ENCODE measurements around the gene SKA2.

Gene SKA2

DNA sequence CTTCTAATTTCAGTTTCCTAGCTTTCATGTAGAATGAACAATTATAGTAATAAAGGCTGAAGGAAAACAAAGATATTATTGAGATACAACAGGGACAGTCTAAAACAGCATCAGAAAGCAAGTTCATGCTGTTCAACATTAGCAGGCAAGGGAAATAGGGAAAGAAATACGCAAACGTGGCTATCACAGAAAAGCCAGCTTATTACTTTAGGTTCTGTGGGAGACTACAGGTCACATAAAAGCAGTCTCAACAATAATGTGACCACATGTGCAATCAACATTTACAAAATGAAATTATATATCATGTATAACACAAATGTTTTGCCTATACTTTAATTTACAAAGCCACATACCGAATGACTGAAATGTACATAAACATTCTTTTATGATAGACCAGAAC, 43.4 kb downstream of the SKA2 start:
- Histone ChIP-seq H3K27me3 (ENCODE audit: insufficient read depth, low read length) (no peaks in the 10 kb centered on the region), H3K27ac (ENCODE audit: low read length) (no peak overlapping the region), H3K9me3 (ENCODE audit: insufficient read depth, low read depth, low read length) (no peaks in the 10 kb centered on the region), H3K4me1 (ENCODE audit: insufficient read depth, low read length) (no peaks in the 10 kb centered on the region), H3K4me3 (ENCODE audit: low read length) (no peak overlapping the region), H3K36me3 (ENCODE audit: insufficient read depth, low read depth, low read length) (peaks cover 42% of the 10 kb centered on the region), H3K9ac (ENCODE audit: low read depth, low read length) (no peak overlapping the region)

GRCh38 chr17:59110973-59111372, 44.0 kb downstream of the SKA2 start:
- peaks cover 42% of the 10 kb centered on the region for H3K36me3 ChIP-seq (ENCODE audit: insufficient read depth, low read depth, low read length)
- no peaks in the 10 kb centered on the region for H3K27me3 ChIP-seq (ENCODE audit: insufficient read depth, low read length)
- no peaks in the 10 kb centered on the region for H3K9me3 ChIP-seq (ENCODE audit: insufficient read depth, low read depth, low read length)

GRCh38 chr17:59108400-59109102, 46.4 kb downstream of the SKA2 start:
- Histone ChIP-seq H3K9me3 (ENCODE audit: insufficient read depth, low read depth, low read length) (no peaks in the 10 kb centered on the region), H3K27me3 (ENCODE audit: insufficient read depth, low read length) (no peaks in the 10 kb centered on the region), H3K27ac (ENCODE audit: low read length) (no peak overlapping the region), H3K36me3 (ENCODE audit: insufficient read depth, low read depth, low read length) (peaks cover 33% of the 10 kb centered on the region), H3K4me1 (ENCODE audit: insufficient read depth, low read length) (no peaks in the 10 kb centered on the region), H3K4me3 (ENCODE audit: low read length) (peak overlapping the region; percentile 27; the same call in 1 of the 2 replicates), H3K9ac (ENCODE audit: low read depth, low read length) (no peak overlapping the region)

More at GRCh38 chr17:59110973-59111372, 44.0 kb downstream of the SKA2 start:
- H3K4me3 ChIP-seq (ENCODE audit: low read length) = no peak overlapping the region
- no peaks in the 10 kb centered on the region for H3K4me1 ChIP-seq (ENCODE audit: insufficient read depth, low read length)
- no peak overlapping the region for H3K27ac ChIP-seq (ENCODE audit: low read length)
- H3K9ac ChIP-seq (ENCODE audit: low read depth, low read length) = no peak overlapping the region

GRCh38 chr17:59107306-59107670, 47.7 kb downstream of the SKA2 start:
- Histone ChIP-seq H3K9ac (ENCODE audit: low read depth, low read length) (peak overlapping the region; percentile 89), H3K4me1 (ENCODE audit: insufficient read depth, low read length) (no peaks in the 10 kb centered on the region), H3K4me3 (ENCODE audit: low read length) (peak overlapping the region; percentile 98), H3K27me3 (ENCODE audit: insufficient read depth, low read length) (no peaks in the 10 kb centered on the region), H3K27ac (ENCODE audit: low read length) (peak overlapping the region; percentile 6), H3K36me3 (ENCODE audit: insufficient read depth, low read depth, low read length) (peaks cover 37% of the 10 kb centered on the region), H3K9me3 (ENCODE audit: insufficient read depth, low read depth, low read length) (no peaks in the 10 kb centered on the region)

DNA sequence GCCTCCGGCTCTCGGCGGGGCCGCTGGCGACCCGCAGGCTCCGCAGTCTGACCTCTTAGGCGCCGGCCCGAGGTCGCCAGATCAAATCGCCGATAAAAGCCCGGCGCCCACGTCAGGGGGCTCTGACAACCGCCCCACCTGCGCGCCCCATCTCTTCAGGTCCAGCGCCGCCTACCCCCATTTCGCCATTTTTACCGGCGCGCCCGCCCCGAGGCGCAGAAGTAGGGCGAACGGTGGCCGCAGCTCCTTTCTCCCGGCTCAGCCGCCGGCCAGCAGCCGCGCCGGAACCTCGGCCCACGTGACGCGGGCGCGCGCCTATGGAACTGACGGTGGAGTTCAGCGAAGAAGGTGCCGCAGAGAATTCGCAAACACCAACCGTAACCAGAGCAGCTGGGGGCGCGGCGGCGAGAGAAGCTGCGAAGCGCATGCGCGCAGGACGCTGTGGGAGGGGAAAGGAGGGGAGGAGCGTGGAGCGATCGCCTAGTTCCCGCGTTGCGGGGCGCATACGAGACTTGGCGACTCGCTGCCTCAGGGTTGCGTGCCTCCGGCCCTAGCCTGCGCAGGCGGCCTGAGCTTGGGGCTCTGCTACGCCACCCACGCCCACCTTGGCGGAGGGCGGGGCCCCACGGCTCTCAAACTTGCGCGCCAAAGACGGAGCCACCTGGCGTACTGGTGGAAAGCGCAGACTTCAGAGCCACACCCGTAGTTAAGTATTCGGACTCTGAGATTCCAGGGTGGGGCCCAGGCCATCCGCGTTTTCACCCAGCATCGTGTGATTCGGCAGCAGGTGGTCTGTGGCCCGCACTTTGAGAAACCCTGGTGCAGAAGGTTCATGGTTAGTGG, 48.3 kb downstream of the SKA2 start, which contains the start of gene TRIM37:
TRIM37 (minus strand) TSS at position 418 of the 843 bp plus-strand sequence. CDS start 419 bp downstream, outside the sequence.
- peak within 1 kb of the TSS; percentile 98 for H3K4me3 ChIP-seq (ENCODE audit: low read length)
- H3K27me3 ChIP-seq (ENCODE audit: insufficient read depth, low read length) = no peaks in the 10 kb centered on the region
- H3K4me1 ChIP-seq (ENCODE audit: insufficient read depth, low read length) = no peaks in the 10 kb centered on the region
- peaks cover 36% of the 10 kb centered on the region for H3K36me3 ChIP-seq (ENCODE audit: insufficient read depth, low read depth, low read length)
- H3K27ac ChIP-seq (ENCODE audit: low read length) = peak within 1 kb of the TSS; percentile 6
- no peaks in the 10 kb centered on the region for H3K9me3 ChIP-seq (ENCODE audit: insufficient read depth, low read depth, low read length)
- peak within 1 kb of the TSS; percentile 90 for H3K9ac ChIP-seq (ENCODE audit: low read depth, low read length)

GRCh38 chr17:59105852-59106462, 49.0 kb downstream of the SKA2 start:
- H3K9ac ChIP-seq (ENCODE audit: low read depth, low read length) = peak overlapping the region; percentile 90
- H3K27ac ChIP-seq (ENCODE audit: low read length) = no peak overlapping the region
- H3K36me3 ChIP-seq (ENCODE audit: insufficient read depth, low read depth, low read length) = peaks cover 32% of the 10 kb centered on the region
- no peaks in the 10 kb centered on the region for H3K27me3 ChIP-seq (ENCODE audit: insufficient read depth, low read length)
- H3K4me3 ChIP-seq (ENCODE audit: low read length) = peak overlapping the region; percentile 98
- no peaks in the 10 kb centered on the region for H3K4me1 ChIP-seq (ENCODE audit: insufficient read depth, low read length)
- no peaks in the 10 kb centered on the region for H3K9me3 ChIP-seq (ENCODE audit: insufficient read depth, low read depth, low read length)

DNA sequence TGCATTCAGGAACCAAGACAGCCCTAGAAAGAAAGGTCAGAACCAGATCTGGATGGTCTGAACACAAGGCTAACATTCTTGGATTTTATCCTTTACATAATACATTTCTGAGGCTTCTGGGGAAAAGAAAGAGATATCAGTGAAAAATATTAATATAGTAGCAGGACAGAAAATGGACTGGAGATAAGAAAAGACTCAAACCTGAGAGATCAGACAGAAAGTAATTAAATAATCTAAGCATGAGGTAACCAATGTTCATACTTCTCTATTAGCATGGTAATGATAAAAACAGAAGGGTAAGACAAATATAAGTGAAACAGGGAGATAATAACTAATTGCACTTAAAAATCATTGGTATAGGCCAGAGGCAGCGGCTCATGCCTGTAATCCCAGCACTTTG, 53.8 kb downstream of the SKA2 start:
- Histone ChIP-seq H3K27me3 (ENCODE audit: insufficient read depth, low read length) (no peaks in the 10 kb centered on the region), H3K4me3 (ENCODE audit: low read length) (no peak overlapping the region), H3K27ac (ENCODE audit: low read length) (no peak overlapping the region), H3K9ac (ENCODE audit: low read depth, low read length) (no peak overlapping the region), H3K36me3 (ENCODE audit: insufficient read depth, low read depth, low read length) (peaks cover 48% of the 10 kb centered on the region), H3K9me3 (ENCODE audit: insufficient read depth, low read depth, low read length) (no peaks in the 10 kb centered on the region), H3K4me1 (ENCODE audit: insufficient read depth, low read length) (no peaks in the 10 kb centered on the region)

- H3K27me3 ChIP-seq (ENCODE audit: insufficient read depth, low read length) = no peaks in the 10 kb centered on the region
- peaks cover 42% of the 10 kb centered on the region for H3K36me3 ChIP-seq (ENCODE audit: insufficient read depth, low read depth, low read length)
- no peak overlapping the region for H3K9ac ChIP-seq (ENCODE audit: low read depth, low read length)
- H3K4me3 ChIP-seq (ENCODE audit: low read length) = no peak overlapping the region
- H3K9me3 ChIP-seq (ENCODE audit: insufficient read depth, low read depth, low read length) = no peaks in the 10 kb centered on the region
- H3K4me1 ChIP-seq (ENCODE audit: insufficient read depth, low read length) = no peaks in the 10 kb centered on the region
- H3K27ac ChIP-seq (ENCODE audit: low read length) = no peak overlapping the region
Measured at GRCh38 chr17:59097876-59098275, 57.1 kb downstream of the SKA2 start.

- Histone ChIP-seq H3K9ac (ENCODE audit: low read depth, low read length) (no peak overlapping the region), H3K4me3 (ENCODE audit: low read length) (no peak overlapping the region), H3K4me1 (ENCODE audit: insufficient read depth, low read length) (no peaks in the 10 kb centered on the region), H3K27me3 (ENCODE audit: insufficient read depth, low read length) (no peaks in the 10 kb centered on the region), H3K9me3 (ENCODE audit: insufficient read depth, low read depth, low read length) (no peaks in the 10 kb centered on the region), H3K36me3 (ENCODE audit: insufficient read depth, low read depth, low read length) (peaks cover 28% of the 10 kb centered on the region), H3K27ac (ENCODE audit: low read length) (no peak overlapping the region)
Measured at GRCh38 chr17:59094861-59095530, 60.0 kb downstream of the SKA2 start.

DNA sequence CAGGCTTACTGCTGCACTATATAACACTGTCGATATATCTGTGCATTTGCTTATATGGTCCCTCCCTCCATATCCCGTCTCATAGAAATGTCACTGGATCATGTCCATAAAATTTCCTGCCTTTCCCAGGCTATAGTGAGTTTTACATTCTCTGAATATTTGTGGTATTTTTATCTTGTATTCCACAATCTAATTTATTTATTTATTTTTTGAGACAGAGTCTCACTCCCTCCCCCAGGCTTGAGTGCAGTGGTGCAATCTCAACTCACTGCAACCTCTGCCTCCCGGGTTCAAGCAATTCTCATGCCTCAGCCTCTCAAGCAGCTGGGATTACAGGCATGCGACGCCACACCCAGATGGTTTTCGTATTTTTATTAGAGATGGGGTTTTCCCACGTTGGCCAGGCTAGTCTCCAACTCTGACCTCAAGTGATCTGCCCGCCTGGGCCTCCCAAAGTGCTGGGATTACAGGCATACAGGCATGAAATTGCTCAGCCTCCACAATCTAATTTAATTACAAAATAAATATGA, 61.2 kb downstream of the SKA2 start:
- H3K9me3 ChIP-seq (ENCODE audit: insufficient read depth, low read depth, low read length) = no peaks in the 10 kb centered on the region
- no peak overlapping the region for H3K27ac ChIP-seq (ENCODE audit: low read length)
- H3K4me3 ChIP-seq (ENCODE audit: low read length) = no peak overlapping the region
- no peaks in the 10 kb centered on the region for H3K4me1 ChIP-seq (ENCODE audit: insufficient read depth, low read length)
- H3K9ac ChIP-seq (ENCODE audit: low read depth, low read length) = no peak overlapping the region
- peaks cover 28% of the 10 kb centered on the region for H3K36me3 ChIP-seq (ENCODE audit: insufficient read depth, low read depth, low read length)
- no peaks in the 10 kb centered on the region for H3K27me3 ChIP-seq (ENCODE audit: insufficient read depth, low read length)

- Histone ChIP-seq H3K4me3 (ENCODE audit: low read length) (no peak overlapping the region), H3K27me3 (ENCODE audit: insufficient read depth, low read length) (no peaks in the 10 kb centered on the region), H3K9ac (ENCODE audit: low read depth, low read length) (no peak overlapping the region), H3K9me3 (ENCODE audit: insufficient read depth, low read depth, low read length) (no peaks in the 10 kb centered on the region), H3K36me3 (ENCODE audit: insufficient read depth, low read depth, low read length) (peaks cover 32% of the 10 kb centered on the region), H3K4me1 (ENCODE audit: insufficient read depth, low read length) (no peaks in the 10 kb centered on the region), H3K27ac (ENCODE audit: low read length) (no peak overlapping the region)
Measured at GRCh38 chr17:59093145-59093701, 61.8 kb downstream of the SKA2 start.

Data from iPS-20b (cell line).